Iris pigment epithelial cell (primary cell): ENCODE results near the gene PC.
A peak's percentile ranks its signal among the peaks of the same experiment; 100 is the strongest.
"Not testable (repeated sequence)": the region's sequence is repeated elsewhere in the genome, so short reads cannot be mapped to it uniquely, and the experiment has no call there.

Experiments
- DNase-seq: peaks from one replicate; pipeline ENCODE4 v3.0.0-alpha.2; 2011; ENCODE audit warnings: low read depth

PC gene

DNA sequence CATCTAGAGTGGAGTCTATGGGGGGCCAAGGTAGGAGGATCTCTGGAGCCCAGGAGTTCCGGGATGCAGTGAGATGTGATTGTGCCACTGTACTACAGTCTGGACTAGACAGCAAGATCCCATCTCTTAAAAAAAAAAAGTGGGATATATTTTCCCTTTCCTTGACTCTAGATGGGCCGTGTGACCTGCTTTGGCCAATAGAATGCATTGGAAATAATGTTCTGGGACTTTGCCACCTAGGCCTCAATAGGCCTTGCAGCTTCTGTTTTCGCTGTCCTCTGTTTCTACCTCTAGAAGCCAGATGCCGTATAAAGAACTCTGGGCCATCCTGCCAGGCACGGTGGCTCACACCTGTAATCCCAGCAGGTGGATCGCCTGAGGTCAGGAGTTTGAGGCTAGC, 20.5 kb upstream of the PC start:
- no peak for DNase-seq

GRCh38 chr11:66978229-66978628, 20.0 kb upstream of the PC start:
- no peak for DNase-seq

- DNase-seq = no peak
Measured at GRCh38 chr11:66976925-66977324, 18.7 kb upstream of the PC start.

DNA sequence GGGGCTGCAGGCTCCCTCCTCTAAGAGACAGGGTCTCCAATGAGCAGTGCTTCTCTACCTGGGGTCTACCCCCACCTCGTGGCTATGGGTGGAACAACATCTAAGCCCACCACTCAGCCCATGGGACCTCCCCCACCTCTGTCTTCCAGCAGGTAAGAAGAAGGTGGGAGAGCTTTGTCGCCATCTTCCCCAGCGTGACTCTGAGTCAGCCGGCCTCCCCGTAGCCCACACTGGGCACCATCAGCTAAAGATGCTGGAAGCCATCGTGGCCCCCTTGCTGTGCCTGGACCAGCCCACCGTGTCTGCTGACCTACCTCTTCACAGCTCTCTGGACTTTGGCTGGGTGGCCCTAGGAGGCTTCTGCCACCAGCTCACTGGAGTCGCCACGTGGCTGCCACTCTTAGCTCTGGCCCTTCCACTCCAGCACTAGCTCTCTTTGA, 17.9 kb upstream of the PC start:
- DNase-seq = no peak

DNA sequence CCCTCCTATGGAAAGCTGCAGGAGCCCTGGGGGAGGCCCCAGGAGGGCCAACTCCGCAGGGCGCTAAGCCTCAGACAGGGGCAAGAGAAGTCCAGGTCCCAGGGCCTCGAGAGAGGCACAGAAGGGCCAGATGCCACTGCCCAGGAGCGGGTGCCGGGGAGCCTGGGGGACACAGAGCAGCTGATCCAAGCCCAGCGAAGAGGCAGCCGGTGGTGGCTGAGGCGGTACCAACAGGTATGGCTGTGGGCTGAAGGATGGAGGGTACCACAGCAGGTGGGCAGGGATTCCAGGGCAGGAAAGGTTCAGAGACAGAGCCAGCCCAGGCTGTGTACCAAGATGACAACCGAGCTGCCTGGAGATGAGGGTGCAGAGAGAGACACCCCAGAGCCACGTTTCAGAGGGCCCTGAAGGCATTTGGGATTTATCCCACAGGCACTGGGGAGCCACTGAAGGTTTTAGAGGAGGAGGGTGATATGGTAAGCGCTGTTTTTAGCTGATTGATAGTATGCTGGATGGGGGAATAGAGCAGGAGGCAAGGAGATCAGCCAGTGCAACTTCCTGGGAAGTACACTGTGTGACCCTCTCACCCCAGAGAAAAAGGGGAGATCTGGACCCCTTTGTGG, 17.3 kb upstream of the PC start:
- no peak for DNase-seq

- DNase-seq = no peak
Measured at GRCh38 chr11:66974724-66975404, 16.7 kb upstream of the PC start, which contains the start of gene C11orf86. Gene C11orf86 (plus strand): TSS chr11:66975304. CDS start chr11:66975363, 59 bp downstream.

DNA sequence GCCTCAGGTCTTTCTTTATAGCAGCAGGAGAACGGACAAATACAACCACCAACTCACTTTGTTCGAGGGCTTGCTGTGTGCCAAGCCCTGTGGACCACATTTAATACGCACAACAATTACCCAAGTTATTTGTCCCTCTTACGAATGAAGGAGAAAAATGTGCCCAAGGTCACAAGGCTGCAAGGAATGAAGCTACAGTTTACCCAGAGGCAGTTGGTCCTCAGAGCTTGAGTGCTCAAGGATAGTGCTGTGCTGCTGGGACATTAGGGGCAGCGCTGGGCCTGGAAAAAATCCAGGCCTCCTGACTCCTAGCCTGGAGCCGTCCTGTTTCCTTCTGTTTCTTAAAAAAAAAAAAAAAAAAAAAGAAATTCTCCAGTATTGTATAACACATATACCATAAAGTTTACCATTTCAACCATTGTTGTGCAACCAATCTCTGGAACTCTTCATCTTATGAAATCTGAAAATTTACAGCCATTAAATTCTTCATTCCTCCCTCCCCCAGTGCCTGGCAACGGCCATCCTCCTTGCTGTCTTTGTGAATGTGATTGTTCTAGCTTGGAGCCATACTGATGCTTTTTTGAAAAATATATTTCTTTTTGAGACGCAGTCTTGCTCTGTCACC, 15.9 kb upstream of the PC start:
- peak; percentile 50 for DNase-seq

GRCh38 chr11:66971488-66971887, 13.3 kb upstream of the PC start:
- DNase-seq = no peak

DNA sequence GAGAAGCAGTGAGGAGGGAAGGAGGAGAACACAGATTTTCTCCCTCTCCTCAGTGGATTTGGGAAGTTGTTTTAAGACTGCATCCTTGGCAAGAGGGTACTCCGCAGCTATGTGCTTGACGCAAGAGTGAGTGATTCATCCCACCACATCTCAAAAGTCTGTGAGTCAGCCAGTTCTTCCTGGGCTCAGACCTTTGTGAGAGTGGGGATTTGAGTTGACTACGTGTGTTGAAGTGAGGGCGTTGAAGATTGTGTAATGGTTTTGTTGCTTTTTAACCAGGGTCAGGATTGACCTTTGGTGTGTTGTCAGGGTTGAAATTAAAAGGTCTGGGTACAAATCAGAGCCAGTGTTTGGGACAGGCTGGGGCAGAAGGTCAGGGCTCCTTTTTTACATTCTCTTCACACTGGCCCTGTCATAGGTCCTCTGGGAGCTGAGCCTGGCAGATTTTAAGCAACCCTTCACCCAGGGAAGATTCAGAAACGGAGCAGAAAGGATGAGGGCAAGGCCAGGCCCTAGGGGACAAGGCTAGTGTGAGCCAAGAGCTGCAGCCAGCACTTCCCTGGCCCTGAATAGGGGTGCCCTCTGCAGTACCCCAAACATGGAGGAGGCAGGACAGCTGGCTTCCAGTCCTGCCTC, 12.7 kb upstream of the PC start:
- DNase-seq = peak; percentile 100

DNA sequence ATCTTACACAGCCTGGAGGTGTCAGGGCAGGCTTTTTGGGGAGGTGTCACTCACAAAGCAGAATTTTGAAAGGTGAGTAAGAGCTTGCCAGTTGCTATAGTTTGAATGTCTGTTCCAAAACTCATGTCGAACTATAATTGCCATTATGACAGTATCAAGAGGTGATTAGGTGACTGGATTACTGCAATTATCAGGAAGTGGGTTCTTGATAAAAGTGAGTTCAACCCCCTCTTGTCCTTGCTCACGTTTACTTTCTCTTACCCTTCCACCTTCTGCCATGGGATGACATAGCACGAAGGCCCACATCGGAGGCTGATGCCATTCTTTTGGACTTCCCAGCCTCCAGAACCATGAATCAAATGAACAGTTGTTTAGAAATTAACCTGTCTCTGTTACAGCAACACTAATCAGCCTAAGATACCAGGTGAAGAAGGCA, 12.2 kb upstream of the PC start:
- no peak for DNase-seq

DNA sequence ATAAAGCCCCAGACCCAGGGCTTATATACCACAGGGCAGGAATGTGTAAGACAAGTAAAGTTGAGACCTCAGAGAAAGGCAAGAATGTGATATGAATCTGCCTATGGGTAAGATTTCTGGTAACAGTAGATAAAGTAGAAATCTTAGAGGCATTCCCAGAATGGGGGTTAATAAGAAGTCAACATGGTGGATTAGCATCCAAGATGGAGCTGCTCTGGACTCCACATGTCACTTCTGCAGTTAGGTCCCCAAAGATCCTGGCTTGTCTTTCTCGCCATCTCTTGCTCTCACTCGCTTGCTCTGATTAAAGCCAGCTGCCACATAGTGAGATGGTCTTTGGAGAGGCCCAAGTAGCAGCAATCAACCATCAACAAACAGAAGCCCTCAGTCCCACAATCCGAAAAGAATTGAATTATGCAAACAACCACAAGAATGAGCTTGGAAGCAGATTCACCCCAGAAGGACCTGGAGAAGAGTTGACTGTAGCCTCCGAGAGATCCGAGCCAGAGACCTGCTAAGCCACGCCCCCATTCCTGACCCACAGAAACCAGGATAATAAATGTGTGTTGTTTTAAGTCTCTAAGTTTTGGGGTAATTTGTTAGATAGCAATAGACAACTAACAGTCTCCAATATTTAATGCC, 11.5 kb upstream of the PC start:
- peak; percentile 96 for DNase-seq

- DNase-seq = peak; percentile 89
Measured at GRCh38 chr11:66967670-66968425, 9.7 kb upstream of the PC start.

DNA sequence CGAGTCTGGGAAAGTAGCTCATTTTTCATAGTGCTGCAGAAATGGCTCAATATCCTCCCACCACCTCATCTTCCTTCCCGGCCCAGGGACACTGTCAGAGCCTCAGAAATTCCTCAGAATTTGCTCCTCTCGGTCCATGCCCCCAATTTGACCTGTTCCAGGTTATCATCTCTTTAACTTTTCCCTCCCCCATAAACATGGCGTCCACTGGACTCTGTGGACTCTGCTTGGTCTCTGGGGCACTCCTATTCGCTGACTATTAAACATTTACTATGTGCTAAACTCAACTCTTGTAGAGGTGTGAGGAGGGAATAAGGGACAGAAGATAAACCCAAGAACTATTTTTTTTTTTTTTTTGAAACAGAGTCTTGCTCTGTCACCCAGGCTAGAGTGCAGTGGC, 8.2 kb upstream of the PC start:
- no peak for DNase-seq

DNA sequence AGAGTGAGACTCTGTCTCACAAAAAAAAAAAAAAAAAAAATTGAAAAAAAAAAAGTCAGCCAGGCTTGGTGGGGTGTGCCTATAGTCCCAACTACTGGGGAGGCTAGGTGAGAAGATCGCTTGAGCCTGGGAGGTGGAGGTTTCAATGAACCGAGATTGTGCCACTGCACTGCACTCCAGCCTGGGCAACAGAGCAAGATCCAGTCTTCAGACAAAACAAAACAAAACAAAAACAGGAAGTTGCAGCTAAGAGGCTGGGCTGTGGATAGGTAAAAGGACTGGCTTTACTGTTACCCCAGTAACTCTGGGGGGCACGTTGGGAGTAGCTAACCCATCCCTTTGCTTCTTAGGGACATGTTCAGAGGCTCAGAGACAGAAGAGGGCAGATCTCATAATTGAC, 6.3 kb upstream of the PC start:
- DNase-seq = no peak

GRCh38 chr11:66962801-66963200, 4.6 kb upstream of the PC start:
- no peak for DNase-seq

DNA sequence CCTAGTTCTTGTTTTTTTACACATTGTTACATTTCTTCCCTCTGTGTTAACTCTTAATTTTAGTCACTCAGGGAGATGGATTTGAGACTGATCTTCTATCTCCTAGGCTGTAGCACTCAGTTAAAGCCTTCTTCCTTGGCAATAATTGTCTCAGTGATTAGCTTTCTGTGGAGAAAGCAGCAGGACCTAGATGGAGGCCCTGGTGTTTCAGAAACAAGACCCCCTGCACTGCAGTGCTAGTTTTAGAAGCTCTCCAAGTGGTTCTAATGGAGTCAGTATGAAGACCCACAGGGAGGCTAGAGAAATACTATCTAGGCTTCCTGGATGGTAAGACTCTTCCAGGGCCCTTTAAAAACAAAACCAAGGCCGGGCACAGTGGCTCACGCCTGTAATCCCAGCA, 4.1 kb upstream of the PC start:
- DNase-seq = no peak

- DNase-seq = not testable (repeated sequence)
Measured at GRCh38 chr11:66961691-66962213, 3.6 kb upstream of the PC start.

GRCh38 chr11:66958956-66959274, 732 bp upstream of the PC start:
- no peak for DNase-seq

DNA sequence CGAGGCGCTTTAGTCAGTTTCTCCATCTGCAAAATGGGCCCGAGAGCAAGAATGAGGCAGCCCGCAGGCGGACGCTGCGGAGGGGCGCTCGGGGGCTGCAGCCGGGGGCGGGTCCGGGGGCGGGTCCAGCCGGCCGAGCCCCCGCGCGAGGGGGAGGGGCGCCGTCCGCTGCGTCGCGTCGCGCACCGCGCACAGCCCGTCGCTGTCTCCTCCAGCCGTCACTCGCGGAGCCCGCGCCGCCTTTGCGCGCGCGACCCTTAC, 282 bp downstream of the PC start:
- no peak for DNase-seq

DNA sequence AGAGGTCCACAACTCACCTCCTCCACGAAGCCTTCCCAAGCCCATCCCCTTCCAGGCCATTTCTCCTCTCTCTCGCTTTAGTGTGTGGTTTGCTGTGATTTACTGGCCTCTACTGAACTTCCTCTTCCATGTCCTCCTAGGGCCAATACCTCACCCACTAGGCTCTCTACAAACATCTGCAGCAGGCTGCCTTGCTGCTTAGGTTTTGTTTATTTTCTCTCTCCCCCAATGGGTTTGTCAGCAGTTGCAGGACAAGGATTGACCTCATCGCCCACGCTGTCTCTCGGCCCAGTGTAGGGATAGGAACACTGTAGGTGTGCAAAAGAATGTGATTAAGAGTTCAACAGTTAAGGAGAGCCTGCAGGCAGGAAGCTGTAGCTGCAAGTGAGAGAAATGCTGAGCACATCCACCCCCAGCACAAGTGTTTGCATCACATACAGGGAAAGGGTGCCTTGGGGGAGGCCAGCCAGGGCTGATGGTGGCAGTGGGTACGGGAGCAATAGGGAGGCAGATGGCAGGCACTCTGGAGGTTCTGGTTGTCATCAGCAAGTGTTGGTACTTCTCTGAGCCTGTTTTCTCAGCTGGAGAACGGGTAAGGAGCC, 1.4 kb downstream of the PC start:
- peak; percentile 95 for DNase-seq

- DNase-seq = no peak
Measured at GRCh38 chr11:66953081-66953833, 4.9 kb downstream of the PC start.
